ENCODE measurements around the gene CASP10.
"Not testable (repeated sequence)": the region's sequence is repeated elsewhere in the genome, so short reads cannot be mapped to it uniquely, and the experiment has no call there.

Gene CASP10

DNA sequence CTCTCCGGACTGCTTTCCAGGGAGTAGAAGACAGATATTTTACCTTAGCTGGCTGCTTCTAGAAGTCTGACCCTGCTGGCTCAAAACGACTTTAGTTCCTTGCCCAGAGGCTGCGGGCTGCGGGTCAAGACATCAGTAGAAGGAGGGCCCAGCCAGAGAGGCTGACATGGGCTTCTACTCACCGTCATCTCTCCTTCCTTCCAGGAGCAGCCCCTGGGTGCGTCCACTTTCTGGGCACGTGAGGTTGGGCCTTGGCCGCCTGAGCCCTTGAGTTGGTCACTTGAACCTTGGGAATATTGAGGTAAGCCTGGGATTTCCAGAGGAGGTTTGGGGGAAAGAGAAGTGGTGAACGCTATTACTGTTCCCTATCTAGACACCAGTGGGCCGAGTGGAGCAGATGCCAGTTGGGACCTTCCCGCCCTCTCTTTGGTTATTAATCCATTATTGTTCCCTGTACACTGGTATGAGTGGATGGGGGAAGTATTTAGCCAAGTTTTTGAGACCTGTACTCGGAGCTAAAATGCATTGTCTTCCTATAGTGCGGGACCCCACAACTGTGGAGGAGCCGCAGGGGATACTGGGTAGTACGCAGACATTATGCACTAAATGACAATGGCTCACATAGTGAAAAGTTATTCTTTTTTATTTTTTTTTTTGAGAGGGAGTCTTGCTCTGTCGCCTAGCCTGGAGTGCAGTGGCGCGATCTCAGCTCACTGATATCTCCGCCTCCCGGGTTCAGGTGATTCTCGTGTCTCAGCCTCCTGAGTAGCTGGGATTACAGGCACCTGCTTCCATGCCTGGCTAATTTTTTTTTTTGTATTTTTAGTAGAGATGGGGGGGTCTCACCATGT is 51.1 kb downstream of the CASP10 start:
- no peak for DNase-seq (ENCODE audit: low read depth in 2 of 2)

DNA sequence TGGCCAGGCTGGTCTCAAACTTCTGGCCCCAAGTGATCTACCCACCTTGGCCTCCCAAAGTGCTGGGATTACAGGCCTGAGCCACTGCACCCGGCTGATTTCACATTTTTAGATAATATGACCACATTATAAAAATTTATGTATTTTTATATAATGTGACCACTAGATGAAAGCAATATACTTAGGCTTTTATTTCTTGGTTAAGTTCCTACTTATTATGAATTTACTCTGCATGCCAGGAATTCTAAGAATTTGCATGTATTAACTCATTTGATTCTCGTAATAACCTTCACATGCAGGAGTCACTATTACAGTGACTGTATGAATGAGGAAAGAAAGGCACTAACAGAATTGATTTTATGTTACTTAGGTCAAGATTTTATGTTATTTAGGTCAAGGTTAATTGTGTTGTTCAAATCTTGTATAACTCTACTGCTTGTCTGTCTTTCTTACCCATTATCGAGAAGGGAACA is 51.8 kb downstream of the CASP10 start:
- DNase-seq (ENCODE audit: low read depth in 2 of 2), result no peak

DNA sequence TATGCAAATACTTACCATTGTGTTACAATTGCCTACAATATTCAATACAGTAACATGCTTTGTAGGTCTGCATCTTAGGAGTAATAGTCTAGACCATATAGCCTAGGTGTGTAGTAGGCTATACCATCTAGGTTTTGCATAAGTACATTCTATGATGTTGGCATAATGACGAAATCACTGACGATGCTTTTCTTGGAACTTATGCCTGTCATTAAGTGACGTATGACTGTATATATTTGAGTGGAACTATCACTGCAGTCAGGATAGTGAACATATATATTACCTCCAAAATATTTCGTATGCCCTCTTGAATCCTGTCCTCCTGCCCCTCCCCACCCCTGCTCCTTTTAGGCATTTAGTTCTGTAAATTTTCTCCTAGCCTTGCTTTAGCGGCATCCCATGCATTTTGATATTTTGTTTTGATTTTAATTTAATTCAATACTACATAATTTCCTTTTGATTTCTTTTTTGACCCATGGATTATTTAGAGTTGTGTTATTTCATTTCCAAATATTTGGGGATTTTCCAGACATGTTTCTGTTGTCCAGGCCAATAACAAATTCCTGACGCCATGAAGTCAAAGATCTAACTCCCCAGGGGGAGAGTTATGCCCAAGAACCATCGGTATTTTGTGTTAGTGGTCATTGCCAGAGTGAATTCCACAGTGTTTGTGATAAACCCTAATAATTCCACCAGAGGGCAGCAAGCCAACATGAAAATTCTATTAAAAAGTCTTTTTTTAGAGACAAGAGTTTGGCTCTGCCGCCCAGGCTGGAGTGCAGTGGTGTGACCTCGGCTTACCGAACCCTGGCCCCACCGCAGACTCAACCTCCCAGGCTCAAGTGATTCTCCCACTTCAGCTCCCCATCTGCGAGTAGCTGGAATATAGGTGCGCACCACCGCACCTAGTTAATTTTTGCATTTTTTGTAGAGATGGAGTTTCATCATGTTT is 53.2 kb downstream of the CASP10 start:
- DNase-seq (ENCODE audit: low read depth in 2 of 2), result peak in 1 of 2 donors; percentile 49

DNA sequence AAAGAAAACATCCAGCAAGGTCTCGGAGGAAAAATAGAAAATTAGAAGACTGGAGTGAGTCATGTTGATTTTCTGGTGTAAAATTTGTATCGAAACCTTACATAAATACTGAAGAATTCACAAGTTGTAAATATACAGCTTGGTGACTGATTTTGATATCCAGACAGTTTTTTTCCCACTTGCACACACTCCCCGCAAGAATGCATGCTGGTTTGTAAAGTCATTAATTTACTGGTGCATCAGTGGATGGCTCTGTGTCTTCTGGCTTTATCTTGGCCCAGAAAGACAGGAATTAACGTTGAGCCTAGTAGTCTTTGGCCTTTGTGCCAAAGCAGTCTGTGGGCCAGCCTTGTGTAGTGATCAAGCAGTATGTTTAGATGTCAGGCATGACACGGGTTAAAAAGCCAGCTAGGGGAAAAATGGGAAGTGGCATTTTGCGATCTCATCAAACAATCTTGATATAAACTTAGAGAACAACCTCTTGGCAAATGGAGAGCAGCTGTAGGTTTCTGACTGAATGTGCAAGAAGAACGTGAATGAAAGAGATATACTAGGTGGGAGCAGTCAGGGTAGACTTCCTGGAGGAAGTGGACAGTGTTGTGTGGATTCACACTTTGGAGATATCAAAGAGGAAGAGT is 54.7 kb downstream of the CASP10 start:
- DNase-seq (ENCODE audit: low read depth in 2 of 2), result no peak

DNA sequence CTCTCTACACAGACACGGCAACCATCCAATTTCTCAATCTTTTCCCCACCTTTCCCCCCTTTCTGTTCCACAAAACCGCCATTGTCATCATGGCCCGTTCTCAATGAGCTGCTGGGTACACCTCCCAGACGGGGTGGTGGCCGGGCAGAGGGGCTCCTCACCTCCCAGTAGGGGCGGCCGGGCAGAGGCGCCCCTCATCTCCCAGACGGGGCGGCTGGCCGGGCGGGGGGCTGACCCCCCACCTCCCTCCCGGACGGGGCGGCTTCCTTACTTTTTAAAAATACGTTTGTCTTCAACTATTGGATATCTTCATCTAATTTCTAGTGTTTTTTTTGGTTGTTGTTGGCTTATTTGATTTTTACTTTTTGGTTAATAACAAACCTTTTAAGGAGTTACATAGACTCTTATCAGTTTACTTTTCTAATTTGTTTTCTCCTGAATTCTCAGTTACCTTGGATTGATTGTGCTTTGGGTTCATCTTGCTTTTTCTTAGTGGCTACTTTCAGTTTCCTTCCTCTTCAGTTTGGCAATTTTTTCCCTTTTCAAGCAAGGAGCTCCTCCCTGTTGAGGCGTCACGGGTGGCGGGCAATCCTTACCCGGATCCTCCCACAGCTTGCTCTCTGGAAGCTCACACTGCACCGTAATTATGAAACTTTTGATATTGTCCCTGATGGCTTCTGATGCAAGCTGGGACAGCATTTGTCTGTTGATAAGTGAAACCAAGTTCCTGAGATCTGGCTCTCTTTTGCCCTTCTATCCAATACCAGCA is 56.4 kb downstream of the CASP10 start:
- DNase-seq (ENCODE audit: low read depth in 2 of 2), result not testable (repeated sequence)

DNA sequence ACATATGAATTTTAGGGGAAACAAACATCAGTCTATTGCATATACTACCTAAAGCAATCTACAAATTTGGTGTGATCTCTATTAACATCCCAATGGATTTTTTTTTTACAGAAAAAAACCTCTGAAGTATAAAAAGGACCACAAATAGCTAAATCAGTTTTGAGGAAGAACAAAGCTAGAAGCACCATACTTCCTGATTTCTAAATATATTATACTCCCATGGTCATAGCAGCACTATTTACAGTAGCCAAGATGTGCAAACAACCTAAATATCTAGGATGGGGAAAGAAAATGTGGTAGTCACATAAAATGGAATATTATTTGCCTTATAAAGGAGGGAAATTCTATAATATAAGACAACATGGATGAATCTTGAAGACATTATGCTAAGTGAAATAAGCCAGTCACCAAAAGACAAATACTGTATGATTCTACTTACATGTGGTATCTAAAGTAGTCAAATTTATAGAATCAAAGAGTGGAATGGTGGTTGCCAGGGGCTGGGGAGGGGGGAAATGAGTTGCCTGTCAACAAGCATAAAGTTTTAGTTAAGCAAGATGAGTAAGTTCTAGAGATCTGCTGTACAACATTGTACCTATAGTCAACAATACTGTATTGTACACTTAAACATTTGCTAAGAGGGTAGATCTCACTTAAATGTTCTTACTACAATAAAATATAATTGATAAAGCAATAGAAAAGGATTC is 59.8 kb downstream of the CASP10 start:
- DNase-seq (ENCODE audit: low read depth in 2 of 2), result no peak

DNA sequence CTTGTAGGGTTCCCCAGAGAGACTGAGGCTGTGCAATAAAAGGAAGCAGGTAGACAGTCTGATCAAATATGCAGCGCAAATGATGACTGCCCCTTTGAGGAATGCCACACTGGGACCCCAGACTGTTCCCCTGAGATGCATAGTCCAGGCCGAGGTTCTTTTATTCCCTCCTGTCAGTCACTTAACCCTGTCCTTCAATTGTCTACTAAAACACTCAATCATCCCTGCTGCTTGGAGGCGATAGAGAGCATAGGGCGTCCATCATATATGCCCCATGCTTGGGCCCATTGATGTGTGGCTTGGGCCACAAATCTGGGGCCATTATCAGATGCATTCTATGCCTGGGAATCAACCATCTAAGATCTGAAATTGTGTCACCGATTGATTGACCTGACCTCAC is 61.9 kb downstream of the CASP10 start:
- DNase-seq (ENCODE audit: low read depth in 2 of 2), result no peak

DNA sequence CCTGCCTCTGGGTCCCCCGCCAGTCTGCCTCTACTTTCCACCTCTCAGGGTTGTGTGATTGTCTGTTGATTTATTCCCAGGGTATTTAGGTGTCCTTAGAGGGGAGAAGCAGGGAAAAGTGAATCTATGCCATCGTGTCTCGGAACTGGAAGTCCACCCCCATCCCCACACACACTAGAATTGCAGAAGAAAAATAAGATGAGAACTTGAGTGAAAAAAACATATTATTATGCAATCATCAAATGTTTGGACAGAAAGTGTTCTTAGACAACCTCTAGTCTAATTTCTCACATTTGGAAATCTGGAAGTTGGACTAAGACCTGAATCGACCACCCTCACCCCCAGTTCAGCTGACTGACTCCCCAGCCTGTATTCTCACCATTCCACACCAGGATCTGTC is 63.3 kb downstream of the CASP10 start:
- no peak for DNase-seq (ENCODE audit: low read depth in 2 of 2)

DNA sequence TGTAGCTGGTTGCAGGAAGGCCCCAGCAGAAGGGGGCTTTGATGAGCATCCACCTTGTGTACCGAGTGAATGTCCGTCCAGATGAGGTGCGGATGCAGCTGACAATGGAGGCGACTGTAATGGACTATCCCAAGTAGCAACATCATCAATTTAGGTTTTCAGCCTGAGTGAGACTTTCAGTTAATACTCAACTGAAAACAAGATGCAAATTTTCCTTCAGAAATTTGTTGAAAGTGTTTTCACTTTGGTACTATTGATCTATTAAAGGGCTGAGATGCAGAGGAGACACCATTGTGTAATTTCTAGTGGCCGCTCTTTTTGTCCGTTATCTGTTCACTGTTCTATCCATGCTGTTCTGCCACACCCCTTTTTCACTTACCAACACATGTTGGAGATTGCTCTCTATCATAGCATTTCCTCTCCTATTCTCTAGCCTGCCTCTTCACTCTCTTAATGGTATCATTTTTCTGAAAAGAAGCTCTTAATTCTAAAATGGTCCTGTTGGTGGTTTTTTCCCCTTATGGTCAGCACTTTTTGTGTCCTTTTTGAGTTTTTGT is 65.4 kb downstream of the CASP10 start:
- DNase-seq (ENCODE audit: low read depth in 2 of 2), result no peak

DNA sequence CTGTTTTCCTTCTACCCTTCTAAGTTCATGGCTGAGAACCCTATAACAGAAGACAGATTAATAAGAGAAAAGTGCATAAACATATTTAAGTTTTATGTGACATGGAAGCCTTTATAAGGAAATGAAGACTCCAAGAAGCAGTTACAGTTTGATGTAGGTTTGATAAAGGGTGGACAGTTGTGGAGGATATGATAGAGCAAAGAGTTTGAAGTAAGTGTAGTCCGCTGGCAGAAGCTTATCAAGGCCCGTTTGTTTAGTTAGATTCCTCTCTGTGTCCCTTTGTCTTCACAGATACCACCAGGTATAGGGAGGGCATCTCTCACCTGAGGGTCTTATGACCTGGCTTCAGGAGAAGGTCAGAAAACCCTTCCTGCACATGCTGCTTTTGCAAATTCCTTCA is 66.9 kb downstream of the CASP10 start:
- no peak for DNase-seq (ENCODE audit: low read depth in 2 of 2)

DNA sequence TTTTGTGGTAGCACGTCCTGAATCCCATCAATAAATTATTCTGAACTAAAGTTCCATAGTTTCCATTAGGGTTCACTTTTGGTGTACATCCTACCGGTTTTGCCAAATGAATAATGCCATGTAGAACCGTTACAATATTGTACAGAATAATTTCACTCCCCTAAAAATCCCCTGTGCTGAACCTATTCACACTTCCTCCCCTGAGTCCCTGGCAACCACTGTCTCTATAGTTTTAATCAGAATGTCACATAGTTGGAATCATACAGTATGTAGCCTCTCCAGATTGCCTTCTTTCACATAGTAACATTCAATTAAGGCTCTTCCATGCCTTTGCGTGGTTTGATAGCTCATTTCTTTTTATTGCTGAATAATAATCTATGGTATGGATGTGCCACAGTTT is 67.8 kb downstream of the CASP10 start:
- no peak for DNase-seq (ENCODE audit: low read depth in 2 of 2)

DNA sequence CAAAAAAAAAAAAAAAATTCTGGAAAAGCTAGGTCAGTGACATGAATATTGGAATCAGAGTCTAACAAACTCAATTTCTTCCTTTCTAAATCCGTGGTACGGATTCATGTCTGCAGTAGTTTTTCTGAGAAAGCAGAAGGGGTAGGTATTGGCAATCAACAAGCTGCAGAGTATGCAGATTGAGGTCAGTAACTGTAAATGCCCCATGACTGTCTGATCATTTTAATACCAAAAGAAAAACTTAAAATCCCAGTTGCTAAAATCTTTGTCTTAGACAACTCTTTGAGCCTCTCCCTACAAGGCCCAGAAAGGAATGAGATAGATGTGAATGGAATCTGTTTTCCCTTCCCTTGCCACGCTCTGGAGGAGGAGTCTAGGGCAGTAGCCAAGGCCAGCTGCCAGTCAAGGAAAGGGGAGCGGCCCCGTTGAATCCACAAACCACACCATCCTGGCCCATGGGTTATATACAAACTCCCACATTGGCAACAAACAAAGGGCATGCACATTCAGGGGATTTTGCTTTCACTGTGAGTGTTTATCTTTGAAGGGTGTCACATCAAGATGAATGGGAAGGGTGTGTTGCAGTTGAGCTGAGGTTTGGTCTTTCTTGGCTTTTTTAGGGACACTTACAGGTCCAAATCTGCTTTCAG is 71.3 kb downstream of the CASP10 start:
- DNase-seq (ENCODE audit: low read depth in 2 of 2), result no peak

DNA sequence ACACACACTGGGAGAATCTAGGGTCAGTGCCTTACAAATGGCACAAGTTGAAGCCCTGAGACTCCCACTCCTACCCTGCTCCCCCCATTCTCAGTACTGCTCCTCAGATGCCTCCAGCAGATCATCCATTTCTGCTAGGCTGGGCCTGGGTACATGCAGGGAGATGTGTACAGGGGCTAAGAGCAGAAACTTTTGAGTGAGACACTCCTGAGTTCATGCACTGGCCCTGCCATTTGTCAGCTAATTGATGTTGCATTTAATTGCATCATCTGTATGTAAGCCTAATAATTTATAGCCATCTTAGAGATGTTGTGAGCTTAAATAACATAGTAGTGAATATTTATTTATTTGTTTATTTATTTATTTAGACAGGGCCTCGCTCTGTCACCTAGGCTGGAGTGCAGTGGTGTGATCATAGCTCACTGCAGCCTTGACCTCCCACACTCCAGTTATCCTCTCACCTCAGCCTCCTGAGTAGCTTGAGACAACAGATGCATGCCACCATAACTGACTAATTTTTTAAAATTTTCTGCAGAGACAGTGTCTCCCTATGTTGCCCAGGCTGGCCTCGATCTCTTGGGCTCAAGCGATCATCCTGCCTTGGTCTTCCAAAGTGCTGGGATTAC is 72.6 kb downstream of the CASP10 start:
- no peak for DNase-seq (ENCODE audit: low read depth in 2 of 2)

DNA sequence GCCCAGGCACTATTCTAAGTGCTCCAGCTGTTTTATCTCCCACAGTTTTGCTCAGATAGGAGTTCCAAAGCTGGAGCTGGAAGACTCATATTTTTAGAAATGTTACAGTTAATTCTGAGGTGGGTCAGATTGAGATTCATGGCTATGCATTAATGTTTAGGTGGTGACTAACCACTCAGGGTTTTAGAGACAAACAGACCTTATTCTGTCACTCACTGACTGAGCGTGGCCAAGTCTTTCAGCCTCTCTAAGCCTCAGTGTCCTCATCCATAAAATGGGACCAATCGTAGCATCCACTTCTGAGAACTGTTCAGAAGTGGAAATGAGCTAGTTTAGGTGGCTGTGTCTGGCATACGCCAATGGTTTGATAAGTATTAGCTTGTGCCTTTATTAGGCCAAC is 73.1 kb downstream of the CASP10 start:
- no peak for DNase-seq (ENCODE audit: low read depth in 2 of 2)

DNA sequence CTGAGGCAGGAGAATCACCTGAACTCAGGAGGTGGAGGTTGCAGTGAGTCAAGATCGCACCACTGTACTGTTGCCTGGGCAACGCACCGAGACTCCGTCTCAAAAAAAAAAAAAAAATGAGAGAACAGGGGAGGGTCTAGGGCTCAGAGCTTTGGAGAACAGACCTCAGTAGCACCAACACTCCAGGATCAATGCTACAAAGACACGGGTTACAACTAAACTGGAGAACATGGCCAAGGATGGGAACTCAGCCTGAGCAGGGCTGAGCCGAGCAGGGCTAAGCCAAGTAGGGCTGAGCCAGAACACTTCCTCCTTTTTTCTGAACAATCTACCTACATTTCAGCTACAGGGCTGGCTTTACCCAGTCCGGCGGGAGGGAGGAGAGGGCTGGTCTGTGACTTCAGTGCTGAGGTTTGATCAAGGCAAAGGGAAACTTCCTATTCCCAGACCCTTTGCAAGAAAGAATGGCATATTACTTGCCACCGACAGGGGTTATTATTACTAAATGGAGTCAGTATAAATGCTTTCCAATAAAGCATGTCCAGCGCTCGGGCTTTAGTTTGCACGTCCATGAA is 74.5 kb downstream of the CASP10 start:
- DNase-seq (ENCODE audit: low read depth in 2 of 2), result no peak

DNA sequence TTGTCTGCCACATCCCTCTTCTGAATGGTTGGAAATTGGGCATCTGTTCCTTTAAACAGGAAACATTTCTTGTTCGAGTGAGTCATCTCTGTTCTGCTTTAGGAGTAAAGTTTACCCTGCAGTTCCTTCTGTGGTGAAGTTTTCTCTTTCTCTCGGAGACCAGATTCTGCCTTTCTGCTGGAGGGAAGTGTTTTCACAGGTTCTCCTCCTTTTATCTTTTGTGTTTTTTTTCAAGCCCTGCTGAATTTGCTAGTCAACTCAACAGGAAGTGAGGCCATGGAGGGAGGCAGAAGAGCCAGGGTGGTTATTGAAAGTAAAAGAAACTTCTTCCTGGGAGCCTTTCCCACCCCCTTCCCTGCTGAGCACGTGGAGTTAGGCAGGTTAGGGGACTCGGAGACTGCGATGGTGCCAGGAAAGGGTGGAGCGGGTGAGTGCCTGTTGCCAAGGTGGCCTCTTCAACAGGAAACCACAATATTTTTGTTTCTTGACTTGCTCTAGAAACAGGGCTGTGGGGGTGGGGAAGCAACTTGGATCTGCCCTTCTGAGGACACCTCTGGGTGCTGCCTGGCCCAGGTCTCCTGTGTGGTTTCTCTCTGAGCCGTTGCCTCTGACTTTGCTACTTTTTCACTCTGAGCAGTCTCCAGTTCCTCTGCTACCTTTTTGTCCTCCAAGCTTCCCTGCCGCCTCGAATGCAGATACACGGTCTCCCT is 75.2 kb downstream of the CASP10 start:
- DNase-seq (ENCODE audit: low read depth in 2 of 2), result peak; percentile 80 to 81

DNA sequence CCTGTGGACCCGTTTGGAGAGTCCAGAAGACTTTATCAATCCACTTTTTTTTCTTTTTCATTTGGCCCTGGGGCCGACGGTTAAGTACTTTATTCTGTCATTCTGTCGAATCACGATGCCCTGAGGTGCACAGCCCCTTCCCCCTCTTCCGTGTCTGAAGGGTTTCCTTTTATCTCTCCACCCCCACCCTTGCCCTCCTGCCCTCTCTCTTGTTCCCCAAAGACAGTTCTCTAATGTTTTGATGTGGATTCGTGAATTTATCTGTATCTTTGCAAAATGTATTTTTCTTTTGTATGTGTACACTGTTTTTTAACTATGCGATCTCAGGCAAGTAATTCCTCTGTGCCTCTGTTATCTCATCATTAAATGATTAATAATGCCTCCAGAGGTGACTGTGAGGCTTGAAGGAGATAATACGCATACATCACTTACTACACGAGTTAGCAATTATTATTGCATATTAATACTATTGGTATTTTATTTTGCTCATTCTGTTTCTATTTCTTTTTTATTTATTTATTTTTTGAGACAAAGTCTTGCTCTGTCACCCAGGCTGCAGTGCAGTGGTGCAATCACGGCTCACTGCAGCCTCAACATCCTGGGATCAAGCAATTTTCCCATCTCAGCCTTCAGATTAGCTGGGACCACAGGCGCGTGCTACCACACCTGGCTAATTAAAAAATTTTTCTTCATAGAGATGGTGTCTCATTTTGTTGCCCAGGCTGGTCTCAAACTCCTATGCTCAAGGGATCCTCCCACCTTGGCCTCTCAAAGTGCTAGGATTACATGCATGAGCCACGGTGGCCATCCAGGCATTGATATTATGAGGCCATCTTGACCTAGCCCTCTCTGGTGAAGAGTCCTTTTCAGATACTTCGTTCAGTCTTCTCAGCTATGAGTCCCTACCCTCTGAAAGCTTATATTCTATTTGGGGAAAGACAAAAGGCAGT is 76.0 kb downstream of the CASP10 start:
- DNase-seq (ENCODE audit: low read depth in 2 of 2), result no peak

Data from activated CD4-positive, alpha-beta T cell treated with anti-CD3 and anti-CD28 coated beads for 24 hours (primary cell).